Left ventricle myocardium superior (tissue), 1 donor: ENCODE data around the gene TBX1. TPM values are rescaled to one million over a fixed set of nuclear protein-coding genes. Genes with fewer than 3 reads are reported as not detected.

Experiments used
- ATAC-seq: fragments of 200-7000 bp; cut with Tn5 transposase; one replicate; pipeline ENCODE4 v1.9.1; 2020; ENCODE audit warnings: mild to moderate bottlenecking, moderate library complexity
- DNase-seq: peaks from one replicate; pipeline ENCODE4 v3.0.0-alpha.2; 2020
- intact Hi-C: fragments of 100-400 bp; cut with micrococcal nuclease; formaldehyde crosslinking; loops from one replicate; pipeline ENCODE4 v1.11.0; 2022
- long read RNA-seq: library from polyadenylated mRNA; unstranded; transcript quantifications from one replicate; pipeline ENCODE4 v2.0.0, GENCODE V29; 2021
- total RNA-seq: library from RNA; stranded (reverse); fragmentation: NEBNext Ultra II Directional; extraction: Animal tissue kit (Norgen Biotek cat#: 25700); gene quantifications from one replicate; pipeline ENCODE4 v1.2.1, GENCODE V29; 2021
- donor health status: DM: no; HTN: yes; CAD: no; lungs with severe emphysema.

Gene TBX1
- total RNA-seq: 3.6 TPM
- long read RNA-seq, partial matches to known transcripts: 0 of 2 reads
- long read RNA-seq, other reads (novel, unspliced or antisense): 1 of 2 reads

DNA sequence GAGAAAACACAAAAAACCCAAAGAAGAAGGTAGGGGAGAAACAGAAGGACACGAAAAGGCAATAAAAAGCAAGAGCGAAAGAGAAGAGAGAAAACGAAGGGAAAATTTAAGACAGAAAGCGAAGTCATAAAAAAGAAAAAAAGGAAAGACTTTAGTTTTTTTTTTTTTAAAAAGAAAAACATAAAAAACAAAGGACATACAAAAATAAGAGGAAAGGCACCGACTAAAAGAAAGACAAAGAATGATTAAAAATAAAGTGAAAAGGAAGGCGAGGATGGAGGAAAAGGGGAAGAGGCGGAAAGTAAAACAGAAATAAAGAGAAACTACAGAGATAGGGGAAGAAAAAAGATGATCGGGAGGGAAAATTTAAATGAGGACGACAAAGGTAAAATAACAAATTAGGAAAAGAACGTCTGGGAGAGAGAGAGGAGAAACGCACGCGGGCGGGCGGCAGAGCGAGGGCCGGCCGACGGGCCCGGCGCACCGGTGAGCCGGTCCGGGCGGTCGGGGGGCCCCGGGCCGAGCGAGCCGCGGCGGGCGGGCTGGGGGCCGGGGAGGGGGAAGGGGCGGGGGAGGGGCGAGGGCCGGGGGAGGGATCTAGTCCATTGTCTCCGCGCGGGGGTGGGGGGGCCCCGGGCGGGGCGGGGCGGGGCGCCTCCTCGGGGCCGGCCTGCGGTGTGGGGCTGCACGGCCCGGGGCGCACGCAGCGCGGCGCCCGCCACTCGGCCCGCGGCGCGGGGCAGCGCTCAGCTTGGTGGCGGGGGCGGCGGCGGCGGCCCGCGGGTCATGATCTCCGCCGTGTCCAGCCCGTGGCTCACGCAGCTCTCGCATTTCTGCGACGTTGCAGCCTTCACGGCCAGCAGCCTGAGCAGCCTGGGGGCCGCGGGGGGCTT is at the start of gene TBX1:
Gene TBX1 (plus strand): TSS at position 721 of the 893 bp plus-strand sequence. CDS start 66 bp downstream, at position 787.
- no peak for DNase-seq
- intact Hi-C loops: no loop called here

DNA sequence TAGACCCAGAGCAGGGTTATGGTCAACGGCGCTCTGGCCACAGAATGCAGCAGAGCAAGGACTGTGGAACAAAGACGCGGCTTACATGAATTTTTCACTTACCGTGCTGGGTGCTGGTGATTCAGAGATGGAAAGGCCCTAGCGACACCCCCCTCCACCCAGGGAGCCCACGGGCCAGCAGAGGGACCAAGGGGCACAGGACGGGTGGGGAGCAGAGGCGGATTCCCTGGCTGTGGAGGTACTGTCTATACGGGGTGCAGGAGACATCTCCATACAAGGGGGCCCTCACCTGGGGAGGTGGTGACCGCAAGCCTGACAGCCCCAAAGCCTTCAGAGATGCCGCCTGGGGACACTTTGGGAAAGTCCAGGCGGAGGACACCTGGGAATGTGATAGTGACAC is 47.3 kb upstream of the TBX1 start:
- no peak for DNase-seq
- no peak for ATAC-seq
- intact Hi-C loops: no loop called here

More for the DNA sequence above, at the start of gene TBX1:
- ATAC-seq: no peak

DNA sequence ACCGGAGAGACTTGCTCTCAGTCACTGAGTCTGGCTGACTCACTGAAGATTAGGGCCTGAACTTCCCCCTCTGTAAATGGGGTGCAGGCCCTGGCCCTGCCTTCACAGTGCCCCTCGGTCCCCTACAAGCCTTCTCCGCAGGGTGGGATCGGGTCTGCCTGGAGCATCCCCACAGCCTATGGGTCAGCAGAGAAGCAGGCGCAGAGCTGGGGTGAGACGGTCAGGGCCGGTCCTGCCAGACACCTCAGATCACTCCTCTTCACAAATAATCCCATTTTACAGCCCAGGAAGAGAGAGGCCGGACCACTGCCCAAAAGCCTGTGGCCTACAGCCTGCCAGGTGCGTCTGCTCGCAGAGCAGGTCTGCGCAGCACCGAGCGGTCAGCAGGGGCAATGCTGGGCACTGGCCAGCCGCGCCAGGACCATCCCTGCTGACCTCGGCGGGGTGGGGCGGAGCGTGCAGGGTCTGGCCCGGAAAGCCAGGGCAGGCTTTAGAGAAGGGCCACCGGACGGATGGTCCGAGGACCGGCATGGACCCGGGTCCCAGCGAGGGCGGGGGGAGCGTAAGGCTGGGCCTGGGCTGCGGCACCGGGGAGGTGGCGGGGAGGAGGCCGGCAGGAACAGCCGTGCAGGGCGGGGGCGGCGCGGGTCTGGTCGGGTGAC is 46.8 kb upstream of the TBX1 start:
- DNase-seq (peak; percentile 54), ATAC-seq (no peak)
- intact Hi-C loops: no loop called here

DNA sequence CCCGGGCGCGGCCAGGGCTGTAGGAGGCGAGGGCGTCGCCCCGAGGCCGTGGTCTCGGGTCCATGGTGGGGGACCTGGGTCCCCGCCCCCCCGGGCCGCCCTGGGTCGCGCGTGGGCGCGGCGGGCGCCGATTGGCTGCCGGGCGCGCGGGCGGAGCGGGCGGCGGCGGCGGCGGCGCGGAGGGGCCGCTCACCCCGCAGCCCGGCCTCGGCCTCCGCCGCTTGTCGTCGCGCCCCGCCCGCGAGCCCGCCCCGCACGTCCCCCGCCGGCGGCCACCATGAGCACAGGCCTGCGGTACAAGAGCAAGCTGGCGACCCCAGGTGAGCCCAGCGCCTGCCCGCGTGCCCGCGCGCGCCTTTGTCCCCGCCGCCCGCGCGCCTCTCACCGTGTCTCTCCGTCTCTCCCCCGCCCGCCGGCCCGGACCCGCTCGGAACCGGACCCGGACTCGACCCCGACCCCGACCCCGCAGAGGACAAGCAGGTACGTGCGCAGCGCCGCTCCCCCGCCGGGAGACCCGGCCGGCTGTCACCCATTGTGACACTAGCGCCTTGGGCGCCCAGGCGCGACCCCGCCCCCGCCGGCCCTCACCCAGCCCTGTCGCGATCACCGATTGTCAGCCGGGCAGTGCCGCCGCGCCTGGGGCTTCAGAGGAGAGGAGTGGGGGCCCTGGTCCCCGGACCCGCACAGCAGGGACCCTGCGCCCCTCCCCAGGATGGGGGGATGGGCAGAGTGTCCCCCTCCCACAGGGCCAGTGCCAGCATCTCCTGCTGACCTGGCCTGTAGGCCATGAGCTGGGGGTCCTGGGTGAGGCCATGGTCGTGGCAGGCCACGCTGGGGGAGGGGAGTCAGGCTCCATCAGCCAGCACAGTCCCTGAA is 46.0 kb upstream of the TBX1 start, which contains the start of gene SEPTIN5:
Gene SEPTIN5 (plus strand): TSS at position 192 of the 876 bp plus-strand sequence. CDS start 86 bp downstream, at position 278.
- DNase-seq (peak; percentile 70), ATAC-seq (no peak)
- intact Hi-C loops: no loop called here

DNA sequence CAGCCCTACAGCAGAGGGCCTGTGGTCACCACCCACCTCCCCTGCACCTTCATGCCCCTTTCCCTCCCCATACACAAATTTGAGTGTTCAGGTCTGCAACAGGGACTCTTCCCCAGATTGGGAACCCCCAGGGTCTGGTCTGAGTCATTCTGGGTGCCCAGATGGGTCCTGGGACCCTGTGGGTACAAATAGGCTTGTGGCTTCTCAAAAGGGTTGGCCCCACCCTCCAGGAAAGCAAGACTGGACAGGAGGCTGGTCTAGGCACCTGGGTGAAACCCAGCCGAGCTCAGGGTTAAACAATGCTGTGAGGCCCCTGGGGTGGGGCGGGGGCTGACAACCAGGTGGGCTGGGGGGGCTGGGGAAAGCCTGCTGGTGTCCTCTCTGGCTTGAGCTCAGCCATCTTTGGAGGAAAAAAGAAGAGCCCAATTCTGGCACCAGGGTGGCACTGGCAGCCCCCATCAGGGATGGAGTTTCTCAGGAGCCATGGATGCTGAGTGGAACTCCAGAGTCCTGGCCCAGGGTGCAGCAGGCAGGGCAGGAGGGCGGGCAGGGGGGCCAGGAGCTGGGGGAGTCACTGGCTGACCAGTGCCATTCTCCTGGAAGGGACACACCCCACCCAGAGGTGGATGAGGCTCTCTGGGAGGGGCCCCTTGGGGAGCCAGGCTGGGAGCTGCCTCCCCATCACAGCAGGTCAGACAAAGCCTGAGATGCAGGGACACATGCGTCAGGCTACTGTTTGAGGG is 45.2 kb upstream of the TBX1 start:
- no peak for ATAC-seq
- DNase-seq: peak; percentile 22
- intact Hi-C loops: no loop called here

DNA sequence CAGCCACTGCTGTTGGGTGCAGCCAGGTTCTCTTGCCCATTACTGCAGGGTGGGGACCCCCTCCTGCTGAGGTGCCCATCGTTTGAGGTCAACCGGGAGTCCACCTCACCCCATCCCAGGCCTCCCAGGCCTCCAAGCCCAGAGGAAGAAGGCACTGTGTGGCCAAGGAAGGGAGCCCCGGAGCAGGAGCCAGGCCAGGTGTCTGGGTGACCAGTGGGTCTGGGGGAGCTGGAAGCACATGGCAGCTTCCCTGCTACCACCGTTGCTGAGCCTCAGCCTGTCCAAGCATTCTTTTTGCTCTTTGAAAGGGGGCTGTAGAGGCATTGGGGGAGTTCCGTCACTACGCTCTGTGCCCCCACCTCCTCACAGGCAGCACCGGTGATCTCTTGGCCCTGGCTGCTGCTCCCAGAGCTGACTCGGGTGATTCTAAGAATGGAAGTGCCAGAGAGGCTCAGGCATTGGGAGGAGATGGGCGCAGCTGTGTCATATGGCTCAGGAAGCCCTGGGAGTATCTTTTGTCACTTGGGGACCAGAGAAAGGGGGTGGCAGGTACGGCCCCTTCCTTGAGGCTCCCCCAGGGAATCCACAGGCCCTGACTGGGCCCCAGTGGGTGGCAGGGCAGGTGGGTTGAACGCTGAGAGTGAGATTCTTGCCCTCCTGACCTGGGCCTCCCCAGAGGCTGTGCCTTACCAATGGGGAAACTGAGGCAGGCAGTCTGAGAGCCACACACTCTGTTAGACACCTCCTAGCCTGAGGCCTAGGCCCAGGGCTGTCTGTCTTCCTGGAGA is 44.3 kb upstream of the TBX1 start:
- ATAC-seq (no peak), DNase-seq (no peak)
- intact Hi-C loops: no loop called here

DNA sequence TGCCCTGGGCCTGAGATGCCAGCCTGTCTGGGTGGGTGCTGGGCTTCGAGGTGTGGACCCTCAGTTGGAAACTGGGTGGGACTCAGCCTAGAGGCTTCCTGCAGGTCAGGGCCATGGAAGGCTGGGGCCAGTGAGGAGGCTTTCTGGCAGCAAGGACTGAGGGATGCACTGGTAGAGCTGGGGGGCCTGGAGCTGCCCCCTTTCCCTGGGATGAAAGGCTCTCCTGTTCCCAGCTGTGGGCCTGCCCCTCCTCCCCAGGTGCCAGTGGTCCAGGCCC is 43.8 kb upstream of the TBX1 start:
- intact Hi-C loops: no loop called here
- DNase-seq: peak; percentile 25
- no peak for ATAC-seq

DNA sequence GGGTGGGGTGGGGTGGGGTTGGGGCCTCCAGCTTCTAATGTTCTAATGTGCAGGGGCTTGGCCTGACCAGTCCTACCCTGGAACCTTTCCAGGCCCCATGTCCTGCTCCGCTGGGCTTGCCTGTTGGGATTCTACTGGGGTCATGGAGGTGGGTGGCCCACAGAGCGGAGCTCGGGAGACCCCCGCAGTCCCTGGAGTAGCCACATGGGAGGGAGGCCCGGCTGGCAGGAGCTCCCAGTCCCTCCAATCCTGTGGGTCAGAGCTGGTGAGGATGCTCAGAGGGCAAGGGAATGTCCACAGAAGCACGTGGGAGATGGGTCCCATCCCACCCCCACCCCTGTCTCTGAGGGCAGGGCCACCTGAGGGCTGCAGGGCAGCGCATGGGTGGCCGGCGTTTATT is 43.4 kb upstream of the TBX1 start:
- ATAC-seq (no peak), DNase-seq (peak; percentile 27)
- intact Hi-C loops: no loop called here

DNA sequence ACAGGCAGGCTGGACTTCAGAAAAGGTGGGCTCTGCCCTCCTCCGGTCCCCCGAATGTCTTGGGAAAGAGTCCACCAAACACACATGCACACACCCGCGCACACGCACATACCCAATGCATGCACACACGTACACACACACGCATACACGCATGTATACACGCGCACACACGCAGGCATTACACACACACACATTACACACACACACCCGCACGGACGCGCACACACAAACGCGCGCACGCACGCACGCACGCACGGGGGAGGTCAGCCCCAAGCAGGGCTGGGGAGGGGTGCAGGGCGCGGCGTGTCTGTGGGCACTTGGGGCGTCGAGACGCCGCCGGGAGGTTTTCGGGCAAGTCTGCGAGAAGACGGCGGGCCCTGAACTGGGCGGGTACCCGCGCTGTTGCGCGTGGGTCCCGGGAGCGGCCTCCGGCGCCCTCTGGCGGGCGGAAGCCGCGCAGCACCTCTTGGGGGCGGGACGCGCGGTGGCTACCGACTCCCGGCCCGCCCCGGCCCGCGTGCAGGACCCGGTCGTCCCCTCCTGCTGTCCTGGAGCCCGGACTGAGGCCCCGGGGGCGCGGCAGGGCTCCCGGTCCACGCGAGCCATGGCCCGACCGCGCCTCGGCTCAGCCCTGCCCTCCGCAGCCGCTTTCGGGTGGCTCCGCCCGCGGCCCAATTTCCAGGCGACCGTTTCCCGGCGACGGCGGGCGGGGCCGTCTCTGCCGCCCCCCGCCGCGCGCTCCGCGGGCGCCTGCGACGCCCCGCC is 42.7 kb upstream of the TBX1 start:
- peak; percentile 68 for ATAC-seq
- DNase-seq: peak; percentile 92
- intact Hi-C loops: no loop called here

DNA sequence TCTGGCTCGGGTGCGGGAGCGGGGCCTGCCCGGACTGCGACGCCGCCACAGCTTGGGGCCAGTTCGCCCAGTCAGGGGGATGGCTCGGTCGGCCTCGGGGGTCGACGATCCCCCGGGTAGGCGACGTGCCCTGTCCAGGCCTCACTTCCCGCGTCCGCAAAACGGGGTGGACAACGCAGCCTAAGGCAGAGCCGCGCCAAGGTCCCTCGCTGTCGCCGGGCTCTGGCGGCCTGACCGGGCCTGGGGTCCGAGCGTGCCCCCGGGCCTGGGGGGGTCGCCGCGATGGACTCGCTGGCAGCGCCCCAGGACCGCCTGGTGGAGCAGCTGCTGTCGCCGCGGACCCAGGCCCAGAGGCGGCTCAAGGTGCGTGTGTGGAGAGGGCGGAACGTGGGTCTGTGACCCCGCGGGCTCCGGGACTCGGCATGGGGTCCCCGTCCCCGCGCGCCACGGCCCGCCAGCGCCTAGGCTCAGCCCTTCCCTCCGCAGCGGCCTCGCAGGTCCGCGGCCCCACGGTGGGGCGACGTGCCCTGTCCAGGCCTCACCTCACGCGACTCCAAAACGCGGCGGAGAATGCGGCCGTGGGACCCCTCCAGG is 42.0 kb upstream of the TBX1 start:
- DNase-seq: no peak
- peak; percentile 0 for ATAC-seq
- intact Hi-C loops: no loop called here

DNA sequence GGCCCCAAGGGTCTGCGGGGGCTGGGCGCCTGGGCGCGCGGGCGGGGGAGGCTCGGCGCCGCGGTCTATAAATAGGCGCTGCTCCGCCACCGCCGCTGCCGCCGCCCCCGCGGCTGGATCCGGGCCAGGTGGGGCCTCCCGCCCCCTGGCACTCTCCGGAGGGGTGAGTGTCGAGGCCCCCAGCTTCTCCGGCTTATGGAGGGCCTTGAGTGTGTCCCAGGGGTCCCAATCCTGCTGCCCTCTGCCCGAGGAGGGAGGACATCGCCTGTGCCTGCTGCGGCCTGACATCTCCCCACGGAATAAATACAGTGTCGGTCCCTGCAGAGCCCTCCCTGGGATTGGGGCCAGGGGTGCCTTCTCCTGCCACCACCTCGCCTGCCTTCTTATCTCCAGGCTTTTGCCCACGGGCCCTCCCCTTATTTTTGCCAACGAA is 41.5 kb upstream of the TBX1 start:
- DNase-seq: peak; percentile 69
- peak; percentile 48 for ATAC-seq
- intact Hi-C loops: no loop called here

DNA sequence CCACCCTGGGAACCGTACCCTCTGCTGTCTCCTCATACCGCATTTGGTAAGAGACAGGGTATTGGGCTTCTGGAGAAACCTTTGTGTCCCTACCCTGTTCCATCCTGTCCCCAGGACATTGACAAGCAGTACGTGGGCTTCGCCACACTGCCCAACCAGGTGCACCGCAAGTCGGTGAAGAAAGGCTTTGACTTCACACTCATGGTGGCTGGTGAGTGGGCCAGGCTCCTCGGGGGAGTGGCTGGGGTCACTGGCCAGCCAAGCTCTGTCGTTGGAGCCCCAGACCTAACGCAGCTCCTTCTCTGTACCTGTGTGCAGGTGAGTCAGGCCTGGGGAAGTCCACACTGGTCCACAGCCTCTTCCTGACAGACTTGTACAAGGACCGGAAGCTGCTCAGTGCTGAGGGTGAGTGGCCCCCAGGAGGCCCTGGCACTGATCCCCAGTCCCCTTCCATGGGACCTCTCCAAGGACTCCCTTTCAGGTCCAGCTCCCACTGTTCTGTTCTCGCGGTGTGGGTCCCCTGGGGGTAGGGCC is 41.0 kb upstream of the TBX1 start:
- DNase-seq (no peak), ATAC-seq (no peak)
- intact Hi-C loops: no loop called here

DNA sequence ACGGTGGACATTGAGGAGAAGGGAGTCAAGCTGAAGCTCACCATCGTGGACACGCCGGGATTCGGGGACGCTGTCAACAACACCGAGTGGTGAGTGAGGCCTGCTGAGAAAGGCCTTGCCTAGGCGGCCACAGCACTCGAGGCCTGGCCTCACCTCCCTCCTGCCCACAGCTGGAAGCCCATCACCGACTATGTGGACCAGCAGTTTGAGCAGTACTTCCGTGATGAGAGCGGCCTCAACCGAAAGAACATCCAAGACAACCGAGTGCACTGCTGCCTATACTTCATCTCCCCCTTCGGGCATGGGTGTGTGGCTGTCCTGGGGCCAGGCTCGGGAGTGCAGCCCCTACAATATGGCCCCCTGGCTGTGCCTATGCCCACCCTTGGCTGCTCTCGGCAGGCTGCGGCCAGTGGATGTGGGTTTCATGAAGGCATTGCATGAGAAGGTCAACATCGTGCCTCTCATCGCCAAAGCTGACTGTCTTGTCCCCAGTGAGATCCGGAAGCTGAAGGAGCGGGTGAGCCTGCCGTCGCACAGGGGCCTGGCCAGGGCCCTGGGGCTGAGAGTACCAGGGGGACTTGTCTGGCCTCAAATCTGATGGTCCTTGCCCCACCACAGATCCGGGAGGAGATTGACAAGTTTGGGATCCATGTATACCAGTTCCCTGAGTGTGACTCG is 40.3 kb upstream of the TBX1 start:
- DNase-seq: peak; percentile 30
- no peak for ATAC-seq
- intact Hi-C loops: no loop called here

DNA sequence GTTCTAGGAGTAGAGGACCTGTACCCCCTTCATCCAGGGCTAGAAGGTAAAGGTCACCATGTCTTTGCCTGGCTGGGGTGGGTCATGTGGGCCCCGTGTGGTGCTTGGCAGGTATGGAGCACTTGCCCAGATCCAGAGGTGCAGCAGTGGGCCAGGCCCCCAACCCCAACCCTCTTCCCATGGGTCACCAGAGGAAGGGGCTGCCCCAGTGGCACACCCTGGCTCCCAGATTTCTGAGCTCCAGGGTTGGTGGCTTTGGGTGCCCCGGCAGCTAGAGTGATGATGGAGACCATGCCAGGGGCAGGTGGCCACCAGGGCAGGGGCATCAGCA is 39.6 kb upstream of the TBX1 start:
- ATAC-seq: no peak
- intact Hi-C loops: no loop called here
- peak; percentile 18 for DNase-seq

DNA sequence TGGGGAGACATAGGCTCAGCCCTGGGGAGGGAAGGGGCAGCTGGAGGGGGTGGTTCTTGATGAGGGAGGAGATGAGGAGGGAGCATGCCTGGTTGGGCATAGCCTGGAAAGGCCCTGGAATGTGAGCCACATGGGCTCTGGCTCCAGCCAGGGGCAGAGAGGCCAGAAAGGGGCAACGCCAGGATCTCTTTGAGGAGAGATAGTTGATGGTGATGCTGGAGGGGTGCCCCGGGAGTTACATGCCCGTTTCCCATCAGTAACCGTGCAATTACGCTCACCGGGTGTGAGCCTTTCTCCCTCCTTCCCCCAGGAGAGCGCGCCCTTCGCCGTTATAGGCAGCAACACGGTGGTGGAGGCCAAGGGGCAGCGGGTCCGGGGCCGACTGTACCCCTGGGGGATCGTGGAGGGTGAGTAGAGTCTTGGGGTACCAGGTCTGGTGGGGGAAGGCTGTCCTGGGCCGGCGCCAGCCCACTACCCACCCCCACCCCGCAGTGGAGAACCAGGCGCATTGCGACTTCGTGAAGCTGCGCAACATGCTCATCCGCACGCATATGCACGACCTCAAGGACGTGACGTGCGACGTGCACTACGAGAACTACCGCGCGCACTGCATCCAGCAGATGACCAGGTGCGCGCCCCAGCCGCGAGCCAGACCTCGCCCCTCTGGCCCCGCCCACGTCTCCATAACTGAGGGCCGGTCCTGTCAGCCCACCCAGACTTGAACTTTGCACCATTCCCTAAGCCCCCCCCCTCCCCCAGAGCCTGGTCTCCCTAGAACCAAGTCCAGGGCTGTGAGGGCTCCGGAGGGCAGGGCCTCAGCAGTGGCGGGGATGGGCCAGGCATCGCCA is 39.0 kb upstream of the TBX1 start:
- intact Hi-C loops: no loop called here
- ATAC-seq (no peak), DNase-seq (peak; percentile 28)
